ENCODE measurements around the gene SGIP1. TPM values are rescaled to one million over a fixed set of nuclear protein-coding genes. Genes with fewer than 3 reads are reported as not detected.
"Not testable (repeated sequence)": the region's sequence is repeated elsewhere in the genome, so short reads cannot be mapped to it uniquely, and the experiment has no call there.

SGIP1 gene
- total and polyA plus RNA-seq, 2 of the 4 experiments (the other 2 are of a cell fraction): 27.1 to 42.7 TPM

DNA sequence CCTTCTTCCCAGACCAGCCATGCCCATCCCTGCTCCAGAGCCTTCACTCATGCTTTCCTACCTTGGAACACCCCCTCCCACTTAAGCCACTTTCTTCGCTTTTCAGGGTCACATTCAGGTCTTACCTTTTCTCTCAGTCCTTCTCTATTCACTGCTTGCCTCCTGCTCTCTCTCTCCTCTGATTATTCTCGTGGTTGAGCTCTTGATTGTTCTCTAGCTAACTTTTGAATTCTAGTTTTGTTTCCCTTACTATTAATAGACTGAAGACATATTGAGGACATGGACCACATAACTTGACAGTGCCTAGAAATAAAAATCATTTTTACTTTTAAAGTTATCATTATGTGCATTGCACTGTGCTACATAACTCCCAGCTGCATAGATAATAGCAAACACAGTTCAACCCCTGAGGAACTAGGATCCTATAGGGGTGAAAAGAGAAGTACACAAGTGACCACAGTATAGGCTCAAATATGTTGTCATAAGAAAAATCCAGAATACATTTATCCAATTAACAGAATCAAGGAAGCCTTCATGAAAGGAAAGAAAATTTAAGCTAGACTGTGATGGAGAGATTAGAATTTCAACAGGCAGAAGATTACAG is 245.6 kb downstream of the SGIP1 start:
- Histone ChIP-seq H2BK5ac (ENCODE audit: low read depth, low read length, poor library complexity, severe bottlenecking) (no peak overlapping the region), H4K5ac (ENCODE audit: low read depth, low read length) (no peak overlapping the region), H3K36me3 (ENCODE audit: control insufficient read depth, insufficient read depth, low read length) (no peaks in the 10 kb centered on the region), H3K27ac (ENCODE audit: insufficient read depth, low read length) (no peak overlapping the region), H2BK120ac (ENCODE audit: low read depth, low read length) (no peak overlapping the region), H3K14ac (replicated peaks; ENCODE audit: low read depth, low read length) (no peak overlapping the region), H3K9me3 (ENCODE audit: control insufficient read depth, insufficient read depth, low read length) (no peaks in the 10 kb centered on the region), H2AFZ (replicated peaks; ENCODE audit: low read length, poor library complexity) (no peak overlapping the region), H3K9ac (ENCODE audit: low read depth, low read length) (no peak overlapping the region), H3K4me3 (ENCODE audit: insufficient read depth, low read depth, low read length) (no peak overlapping the region), H3K27me3 (ENCODE audit: control insufficient read depth, insufficient read depth, low read length) (peaks cover 7% of the 10 kb centered on the region; the same call in 1 of the 2 replicates), H3K18ac (ENCODE audit: low read depth, low read length) (no peak overlapping the region), H3K23ac (ENCODE audit: low read depth, low read length) (no peak overlapping the region), H3K4me1 (ENCODE audit: control insufficient read depth, insufficient read depth, low read length) (no peaks in the 10 kb centered on the region), H3K4ac (ENCODE audit: low read depth, low read length) (no peak overlapping the region), H2AK9ac (replicated peaks; ENCODE audit: low read depth, low read length, poor library complexity) (no peak overlapping the region), H3K4me2 (ENCODE audit: low read depth, low read length) (no peak overlapping the region), H4K20me1 (ENCODE audit: insufficient read depth, low read length) (no peaks in the 10 kb centered on the region), H3K79me1 (ENCODE audit: low read depth in 1 of 2, low read length in 2 of 2) (no peaks in the 10 kb centered on the region), H3K56ac (ENCODE audit: extremely low read depth, insufficient read depth, low read length) (no peak overlapping the region), H2BK20ac (ENCODE audit: low read depth, low read length) (no peak overlapping the region), H4K8ac (ENCODE audit: low read depth in 2 of 2, low read length in 2 of 2) (no peak overlapping the region), H3K9me1 (ENCODE audit: insufficient read depth, low read length) (no peaks in the 10 kb centered on the region), H2AK5ac (ENCODE audit: low read depth, low read length) (no peak overlapping the region), H4K91ac (ENCODE audit: insufficient read depth, low read depth, low read length) (no peak overlapping the region), H2BK15ac (ENCODE audit: low read depth, low read length) (no peak overlapping the region)
- in situ Hi-C loops (cut with MboI; ENCODE audit: low sequenced_read_pairs) (no loop called here), dilution Hi-C loops (cut with HindIII; ENCODE audit: low sequenced_read_pairs, unreplicated experiment) (no loop called here), intact Hi-C loops (cut with micrococcal nuclease) (no loop called here)
- TF ChIP-seq, protein P1, sequence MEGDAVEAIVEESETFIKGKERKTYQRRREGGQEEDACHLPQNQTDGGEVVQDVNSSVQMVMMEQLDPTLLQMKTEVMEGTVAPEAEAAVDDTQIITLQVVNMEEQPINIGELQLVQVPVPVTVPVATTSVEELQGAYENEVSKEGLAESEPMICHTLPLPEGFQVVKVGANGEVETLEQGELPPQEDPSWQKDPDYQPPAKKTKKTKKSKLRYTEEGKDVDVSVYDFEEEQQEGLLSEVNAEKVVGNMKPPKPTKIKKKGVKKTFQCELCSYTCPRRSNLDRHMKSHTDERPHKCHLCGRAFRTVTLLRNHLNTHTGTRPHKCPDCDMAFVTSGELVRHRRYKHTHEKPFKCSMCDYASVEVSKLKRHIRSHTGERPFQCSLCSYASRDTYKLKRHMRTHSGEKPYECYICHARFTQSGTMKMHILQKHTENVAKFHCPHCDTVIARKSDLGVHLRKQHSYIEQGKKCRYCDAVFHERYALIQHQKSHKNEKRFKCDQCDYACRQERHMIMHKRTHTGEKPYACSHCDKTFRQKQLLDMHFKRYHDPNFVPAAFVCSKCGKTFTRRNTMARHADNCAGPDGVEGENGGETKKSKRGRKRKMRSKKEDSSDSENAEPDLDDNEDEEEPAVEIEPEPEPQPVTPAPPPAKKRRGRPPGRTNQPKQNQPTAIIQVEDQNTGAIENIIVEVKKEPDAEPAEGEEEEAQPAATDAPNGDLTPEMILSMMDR (conservative IDR thresholded peaks at IDR 0.05; ENCODE audit: low read depth, low read length): no peak
- no TSS peak for BruUV-seq (replicated peaks)
- DNase-seq (no peak), ATAC-seq (ENCODE audit: low read depth) (no peak)
- ChIA-PET CTCF (no interaction called here), POLR2A (ENCODE audit: unreplicated experiment) (no interaction called here)
- WGBS, 2 experiments (ENCODE audit: extremely low coverage in 2 of 2, insufficient read length in 1 of 2): no CpG with 5 or more reads among the region's 2 CpGs

DNA sequence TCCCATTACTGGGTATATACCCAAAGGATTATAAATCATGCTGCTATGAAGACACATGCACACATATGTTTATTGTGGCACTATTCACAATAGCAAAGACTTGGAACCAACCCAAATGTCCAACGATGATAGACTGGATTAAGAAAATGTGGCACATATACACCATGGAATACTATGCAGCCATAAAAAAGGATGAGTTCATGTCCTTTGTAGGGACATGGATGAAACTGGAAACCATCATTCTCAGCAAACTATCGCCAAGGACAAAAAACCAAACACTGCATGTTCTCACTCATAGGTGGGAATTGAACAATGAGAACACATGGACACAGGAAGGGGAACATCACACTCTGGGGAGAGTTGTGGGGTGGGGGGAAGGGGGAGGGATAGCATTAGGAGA is 251.8 kb downstream of the SGIP1 start:
- H4K91ac ChIP-seq (ENCODE audit: insufficient read depth, low read depth, low read length); CTCF ChIA-PET; H3K27ac ChIP-seq (ENCODE audit: insufficient read depth, low read length); H2AK5ac ChIP-seq (ENCODE audit: low read depth, low read length); H2BK20ac ChIP-seq (ENCODE audit: low read depth, low read length); in situ Hi-C loops (cut with MboI; ENCODE audit: low sequenced_read_pairs); intact Hi-C loops (cut with micrococcal nuclease); H3K4ac ChIP-seq (ENCODE audit: low read depth, low read length); DNase-seq; H3K18ac ChIP-seq (ENCODE audit: low read depth, low read length); H2BK5ac ChIP-seq (ENCODE audit: low read depth, low read length, poor library complexity, severe bottlenecking); H3K23ac ChIP-seq (ENCODE audit: low read depth, low read length); H4K8ac ChIP-seq (ENCODE audit: low read depth in 2 of 2, low read length in 2 of 2); POLR2A ChIA-PET (ENCODE audit: unreplicated experiment); H3K27me3 ChIP-seq (ENCODE audit: control insufficient read depth, insufficient read depth, low read length); H4K20me1 ChIP-seq (ENCODE audit: insufficient read depth, low read length); H2AK9ac ChIP-seq (replicated peaks; ENCODE audit: low read depth, low read length, poor library complexity); H3K4me1 ChIP-seq (ENCODE audit: control insufficient read depth, insufficient read depth, low read length); H3K9me1 ChIP-seq (ENCODE audit: insufficient read depth, low read length); H3K9ac ChIP-seq (ENCODE audit: low read depth, low read length); H2BK15ac ChIP-seq (ENCODE audit: low read depth, low read length); H4K5ac ChIP-seq (ENCODE audit: low read depth, low read length); H3K9me3 ChIP-seq (ENCODE audit: control insufficient read depth, insufficient read depth, low read length); H3K14ac ChIP-seq (replicated peaks; ENCODE audit: low read depth, low read length); H3K4me2 ChIP-seq (ENCODE audit: low read depth, low read length); ATAC-seq (ENCODE audit: low read depth); BruUV-seq (replicated peaks); H3K36me3 ChIP-seq (ENCODE audit: control insufficient read depth, insufficient read depth, low read length); H3K4me3 ChIP-seq (ENCODE audit: insufficient read depth, low read depth, low read length); H2BK120ac ChIP-seq (ENCODE audit: low read depth, low read length); H3K79me1 ChIP-seq (ENCODE audit: low read depth in 1 of 2, low read length in 2 of 2); H2AFZ ChIP-seq (replicated peaks; ENCODE audit: low read length, poor library complexity); H3K56ac ChIP-seq (ENCODE audit: extremely low read depth, insufficient read depth, low read length); dilution Hi-C loops (cut with HindIII; ENCODE audit: low sequenced_read_pairs, unreplicated experiment): not testable (repeated sequence)
- WGBS, 2 experiments (ENCODE audit: extremely low coverage in 2 of 2, insufficient read length in 1 of 2): no CpG with 5 or more reads among the region's 2 CpGs

Measured in IMR-90 (cell line).